Glutamatergic neuron (in vitro differentiated cells): ENCODE data around the gene CAPN6. TPM values are rescaled to one million over a fixed set of nuclear protein-coding genes. Genes with fewer than 3 reads are reported as not detected.

ENCODE experiments used
- DNase-seq: peaks from one replicate; pipeline ENCODE4 v3.0.0; 2022
- H3K27ac Mint-ChIP-seq: one replicate; pipeline ENCODE4 v1.8.0; 2020; ENCODE audit warnings: mild to moderate bottlenecking, mixed read lengths, inconsistent platforms; ENCODE audit not compliant: unreplicated experiment
- H3K27me3 Mint-ChIP-seq: one replicate; pipeline ENCODE4 v1.8.0; 2020; ENCODE audit warnings: mild to moderate bottlenecking, moderate library complexity, mixed read lengths, inconsistent platforms; ENCODE audit not compliant: unreplicated experiment
- H3K36me3 Mint-ChIP-seq: one replicate; pipeline ENCODE4 v1.8.0; 2020; ENCODE audit warnings: mild to moderate bottlenecking, mixed read lengths, inconsistent platforms; ENCODE audit not compliant: unreplicated experiment
- H3K4me1 Mint-ChIP-seq: one replicate; pipeline ENCODE4 v1.8.0; 2020; ENCODE audit warnings: mild to moderate bottlenecking, low read depth, mixed read lengths, inconsistent platforms; ENCODE audit not compliant: unreplicated experiment
- H3K4me3 Mint-ChIP-seq: one replicate; pipeline ENCODE4 v1.8.0; 2020; ENCODE audit warnings: mild to moderate bottlenecking, mixed read lengths, inconsistent platforms; ENCODE audit not compliant: unreplicated experiment
- H3K9me3 Mint-ChIP-seq: one replicate; pipeline ENCODE4 v1.8.0; 2020; ENCODE audit warnings: mild to moderate bottlenecking, moderate library complexity, mixed read lengths, inconsistent platforms; ENCODE audit not compliant: unreplicated experiment
- CTCF ChIP-seq: fragments of 200-600 bp; sonication (generic); IDR thresholded peaks from one replicate; pipeline ENCODE4 v1.5.0; 2021; ENCODE audit not compliant: partially characterized antibody, unreplicated experiment
- total RNA-seq: library from RNA; stranded (reverse); fragmentation: NEBNext Ultra II Directional; extraction: Animal tissue kit (Norgen Biotek cat#: 25700); gene quantifications from one replicate; pipeline ENCODE4 v1.2.1, GENCODE V29; 2021; ENCODE audit not compliant: unreplicated experiment

Gene CAPN6
- total RNA-seq, 1 donor from 2014 or later, result not detected

GRCh38 chrX:111302284-111302683 is 32.0 kb upstream of the CAPN6 start:
- H3K36me3 Mint-ChIP-seq, result no peaks in the 10 kb centered on the region
- TF ChIP-seq CTCF, result no peak

DNA sequence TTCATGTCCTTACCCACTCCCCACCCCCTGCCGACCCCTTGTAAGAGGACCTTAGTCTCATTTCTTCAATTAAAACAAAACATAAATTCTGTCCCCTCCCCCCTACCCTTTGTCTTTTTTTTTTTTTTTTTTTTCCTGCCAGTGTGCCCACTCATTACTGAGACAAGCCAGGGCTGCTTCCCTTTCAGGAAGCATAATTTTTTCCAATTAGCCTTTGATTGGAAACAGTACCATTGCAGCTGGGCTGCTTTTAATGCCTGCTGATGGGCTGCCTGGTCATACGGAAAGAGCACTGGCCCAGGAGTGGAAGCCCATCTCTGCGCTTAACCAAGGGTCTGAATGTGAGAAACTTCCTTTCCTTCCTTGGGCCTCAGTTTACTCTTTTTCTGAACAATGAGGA is 18.6 kb upstream of the CAPN6 start:
- H3K36me3 Mint-ChIP-seq, result no peaks in the 10 kb centered on the region
- no peaks in the 10 kb centered on the region for H3K4me1 Mint-ChIP-seq
- peaks cover 3% of the 10 kb centered on the region for H3K9me3 Mint-ChIP-seq
- no peak for TF ChIP-seq CTCF
- DNase-seq, result no peak
- H3K27me3 Mint-ChIP-seq, result peaks cover 5% of the 10 kb centered on the region
- H3K27ac Mint-ChIP-seq, result no peak overlapping the region
- no peak overlapping the region for H3K4me3 Mint-ChIP-seq

More at GRCh38 chrX:111302284-111302683, 32.0 kb upstream of the CAPN6 start:
- H3K27ac Mint-ChIP-seq, result no peak overlapping the region
- H3K9me3 Mint-ChIP-seq, result peaks cover 7% of the 10 kb centered on the region
- H3K4me1 Mint-ChIP-seq, result no peaks in the 10 kb centered on the region
- H3K27me3 Mint-ChIP-seq, result peaks cover 4% of the 10 kb centered on the region
- DNase-seq, result no peak
- no peak overlapping the region for H3K4me3 Mint-ChIP-seq

GRCh38 chrX:111284631-111285293 is 14.5 kb upstream of the CAPN6 start:
- no peak overlapping the region for H3K27ac Mint-ChIP-seq
- no peak for TF ChIP-seq CTCF
- H3K36me3 Mint-ChIP-seq, result no peaks in the 10 kb centered on the region
- H3K4me1 Mint-ChIP-seq, result no peaks in the 10 kb centered on the region
- H3K27me3 Mint-ChIP-seq, result no peaks in the 10 kb centered on the region
- no peak for DNase-seq
- H3K9me3 Mint-ChIP-seq, result no peaks in the 10 kb centered on the region
- H3K4me3 Mint-ChIP-seq, result no peak overlapping the region

DNA sequence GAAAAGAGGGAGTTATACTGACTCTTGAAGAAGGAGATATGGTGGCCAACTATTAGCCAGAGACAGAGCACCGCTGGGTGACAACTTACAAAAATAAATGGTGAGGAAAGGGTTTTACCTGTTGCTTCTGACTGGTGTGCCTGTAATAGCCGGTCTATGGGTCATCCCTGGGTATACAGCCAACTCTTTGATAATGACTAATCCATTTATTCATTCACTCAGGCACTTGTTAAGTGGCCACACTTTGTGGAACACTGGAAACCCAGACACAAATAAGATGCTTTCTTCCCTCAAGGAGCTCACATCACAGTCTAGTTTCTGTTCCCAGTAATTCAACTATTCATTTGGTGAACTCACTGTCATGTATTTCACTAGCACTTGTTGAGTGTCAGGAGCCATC is 13.2 kb upstream of the CAPN6 start:
- Mint-ChIP-seq H3K9me3 (no peaks in the 10 kb centered on the region), H3K36me3 (no peaks in the 10 kb centered on the region), H3K4me3 (no peak overlapping the region), H3K27me3 (no peaks in the 10 kb centered on the region), H3K27ac (no peak overlapping the region), H3K4me1 (no peaks in the 10 kb centered on the region)
- DNase-seq, result no peak
- no peak for TF ChIP-seq CTCF

DNA sequence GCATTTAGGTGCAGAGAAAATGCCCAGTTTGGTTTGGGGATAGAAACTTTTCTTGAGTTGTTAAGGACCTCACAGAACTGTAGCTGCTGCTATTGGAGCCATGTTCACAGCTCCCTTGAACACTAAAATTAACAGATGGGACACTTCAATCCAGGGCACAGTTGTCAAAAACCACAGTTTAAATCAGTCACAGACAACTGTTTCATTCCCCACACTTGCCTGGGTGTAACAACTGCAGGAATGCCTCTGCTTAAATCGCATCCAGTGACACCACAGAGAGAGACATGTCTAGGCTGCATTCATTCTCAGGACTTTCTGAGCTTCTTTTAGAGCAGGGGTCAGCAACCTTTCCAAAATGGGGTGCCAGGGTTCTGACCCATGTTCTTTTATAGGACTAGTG is 12.7 kb upstream of the CAPN6 start:
- no peak for TF ChIP-seq CTCF
- Mint-ChIP-seq H3K36me3 (no peaks in the 10 kb centered on the region), H3K27ac (no peak overlapping the region), H3K4me1 (no peaks in the 10 kb centered on the region), H3K27me3 (no peaks in the 10 kb centered on the region), H3K9me3 (no peaks in the 10 kb centered on the region), H3K4me3 (no peak overlapping the region)
- no peak for DNase-seq
